Common myeloid progenitor, CD34-positive (primary cell): Measurements from ENCODE around the gene CAB39.

ENCODE experiments used
- CTCF ChIA-PET: fragments of 350-600 bp; sonication (Branson Sonifier 250); formaldehyde crosslinking; loops from one replicate; lab custom pipeline; 2021; ENCODE audit warnings: antibody characterized with exemption; lab: Charles Lee
- POLR2A ChIA-PET: fragments of 350-600 bp; sonication (Branson Sonifier 250); formaldehyde crosslinking; loops from one replicate; lab custom pipeline; 2021; ENCODE audit warnings: antibody characterized with exemption; lab: Charles Lee
- DNase-seq, 3 donors: peaks; one replicate each; pipeline versions ENCODE4 v3.0.0 to v3.0.0-alpha.2; 2013
- H3K27ac ChIP-seq, 2 experiments: 1 replicate in 1 of 2; 2 replicates in 1 of 2; pipeline ENCODE4 v1.7.0; 2013; ENCODE audit warnings: inconsistent platforms in 2 of 2, low read length in 2 of 2, mild to moderate bottlenecking in 2 of 2, low read depth in 1 of 2, moderate library complexity in 1 of 2; ENCODE audit not compliant: severe bottlenecking in 2 of 2, insufficient read depth in 1 of 2, poor library complexity in 1 of 2
- H3K27me3 ChIP-seq, 5 experiments: replicated peaks in 2 of 5; 1 replicate in 3 of 5; 2 replicates in 2 of 5; pipeline versions ENCODE4 v1.6.1 to v1.7.0; 2013; ENCODE audit warnings: low read length in 4 of 5, mild to moderate bottlenecking in 2 of 5, moderate library complexity in 2 of 5, inconsistent platforms in 1 of 5; ENCODE audit not compliant: insufficient read depth in 5 of 5, control insufficient read depth in 4 of 5
- H3K36me3 ChIP-seq, 4 experiments: 1 replicate in 2 of 4; 2 replicates in 2 of 4; pipeline versions ENCODE4 v1.6.1 to v1.7.0; 2013; ENCODE audit warnings: low read length in 3 of 4, control low read depth in 1 of 4, mild to moderate bottlenecking in 1 of 4; ENCODE audit not compliant: control insufficient read depth in 4 of 4, insufficient read depth in 4 of 4
- H3K4me1 ChIP-seq, 4 experiments: 1 replicate in 3 of 4; 2 replicates in 1 of 4; pipeline versions ENCODE4 v1.6.1 to v1.7.1; 2013; ENCODE audit warnings: low read length in 3 of 4, mild to moderate bottlenecking in 3 of 4, control low read depth in 1 of 4, inconsistent platforms in 1 of 4, moderate library complexity in 1 of 4; ENCODE audit not compliant: control insufficient read depth in 4 of 4, insufficient read depth in 4 of 4; ENCODE audit errors: control extremely low read depth in 1 of 4
- H3K4me3 ChIP-seq, 7 experiments: 1 replicate in 4 of 7; 2 replicates in 3 of 7; pipeline versions ENCODE4 v1.5.1 to v1.7.0; 2013; ENCODE audit warnings: mild to moderate bottlenecking in 7 of 7, low read length in 6 of 7, moderate library complexity in 6 of 7, inconsistent platforms in 2 of 7, low read depth in 2 of 7, control low read depth in 1 of 7; ENCODE audit not compliant: insufficient read depth in 4 of 7, control insufficient read depth in 1 of 7; ENCODE audit errors: extremely low read depth in 1 of 7
- H3K9me3 ChIP-seq, 5 experiments: 1 replicate in 4 of 5; 2 replicates in 1 of 5; pipeline versions ENCODE4 v1.6.1 to v1.7.1; 2013; ENCODE audit warnings: low read length in 4 of 5, mild to moderate bottlenecking in 2 of 5, inconsistent platforms in 1 of 5, low read depth in 1 of 5, moderate library complexity in 1 of 5; ENCODE audit not compliant: control insufficient read depth in 4 of 5, insufficient read depth in 2 of 5; ENCODE audit errors: control extremely low read depth in 1 of 5
- WGBS: methylation state at CpG from one replicate; pipeline ENCODE4 v1.1.5; 2013; ENCODE audit not compliant: insufficient coverage; 5-methylcytosine and 5-hydroxymethylcytosine counted together

CAB39 gene

GRCh38 chr2:230762317-230762896 is 49.8 kb downstream of the CAB39 start:
- peaks cover 5 to 25% (median 13%) of the 10 kb centered on the region in 4 experiments for H3K4me1 ChIP-seq
- peaks cover 7 to 36% (median 30%) of the 10 kb centered on the region in 4 experiments for H3K36me3 ChIP-seq
- DNase-seq = peak; percentile 39 to 49 (median 44)
- 100% methylated on average over 2 of the region's 4 CpGs for WGBS
- H3K4me3 ChIP-seq = no peak overlapping the region
- ChIA-PET CTCF (interaction anchor here (0.6 to 2.0 kb wide), 6 partner anchors 14 to 79 kb away, joined by 3 to 12 read pairs (median 4); no protein-coding TSS in a partner anchor), POLR2A (no interaction called here)
- H3K27me3 ChIP-seq = no peaks in the 10 kb centered on the region
- no peak overlapping the region for H3K27ac ChIP-seq
- H3K9me3 ChIP-seq = no peaks in the 10 kb centered on the region

GRCh38 chr2:230764346-230764745 is 51.7 kb downstream of the CAB39 start:
- ChIA-PET POLR2A (no interaction called here), CTCF (interaction anchor here (1.2 kb wide), 1 partner anchor 12 kb away, joined by 3 read pairs; no protein-coding TSS in a partner anchor)
- Histone ChIP-seq H3K4me3 (no peak overlapping the region), H3K4me1 (peaks cover 0 to 6% (median 1%) of the 10 kb centered on the region in 4 experiments), H3K27ac (no peak overlapping the region), H3K36me3 (peaks cover 10 to 50% (median 35%) of the 10 kb centered on the region in 4 experiments), H3K9me3 (no peaks in the 10 kb centered on the region), H3K27me3 (no peaks in the 10 kb centered on the region)
- DNase-seq = no peak
- 100% methylated on average over 1 of the region's 1 CpG for WGBS

- Histone ChIP-seq H3K27ac (no peak overlapping the region), H3K36me3 (peaks cover 10 to 43% (median 31%) of the 10 kb centered on the region in 4 experiments), H3K4me3 (no peak overlapping the region), H3K27me3 (no peaks in the 10 kb centered on the region), H3K4me1 (no peaks in the 10 kb centered on the region), H3K9me3 (no peaks in the 10 kb centered on the region)
- 94% methylated on average over 2 of the region's 4 CpGs for WGBS
- ChIA-PET CTCF (interaction anchor here (0.6 kb wide), 1 partner anchor 16 kb away, joined by 3 read pairs; no protein-coding TSS in a partner anchor), POLR2A (interaction anchor here (0.6 kb wide), 1 partner anchor 13 kb away, joined by 3 read pairs; no protein-coding TSS in a partner anchor)
- no peak for DNase-seq
Observed at GRCh38 chr2:230765611-230766300, 53.1 kb downstream of the CAB39 start.

GRCh38 chr2:230767862-230768388 is 55.3 kb downstream of the CAB39 start:
- Histone ChIP-seq H3K4me3 (no peak overlapping the region), H3K36me3 (peaks cover 6 to 40% (median 28%) of the 10 kb centered on the region in 4 experiments), H3K27ac (no peak overlapping the region), H3K4me1 (no peaks in the 10 kb centered on the region), H3K27me3 (no peaks in the 10 kb centered on the region), H3K9me3 (peaks cover 0 to 5% (median 0%) of the 10 kb centered on the region in 5 experiments)
- WGBS = no CpG with 5 or more reads among the region's 2 CpGs
- no peak for DNase-seq
- ChIA-PET POLR2A (no interaction called here), CTCF (no interaction called here)

- ChIA-PET POLR2A (no interaction called here), CTCF (interaction anchor here (1.6 kb wide), 1 partner anchor 9 kb away, joined by 4 read pairs; no protein-coding TSS in a partner anchor)
- H3K4me1 ChIP-seq = no peaks in the 10 kb centered on the region
- H3K27ac ChIP-seq = no peak overlapping the region
- peaks cover 13 to 37% (median 23%) of the 10 kb centered on the region in 4 experiments for H3K36me3 ChIP-seq
- WGBS = no CpG with 5 or more reads among the region's 3 CpGs
- H3K27me3 ChIP-seq = no peaks in the 10 kb centered on the region
- no peak for DNase-seq
- peaks cover 0 to 5% (median 0%) of the 10 kb centered on the region in 5 experiments for H3K9me3 ChIP-seq
- no peak overlapping the region for H3K4me3 ChIP-seq
Observed at GRCh38 chr2:230770804-230771203, 58.2 kb downstream of the CAB39 start.

GRCh38 chr2:230772156-230772555 is 59.5 kb downstream of the CAB39 start:
- no peak for DNase-seq
- Histone ChIP-seq H3K36me3 (peaks cover 9 to 26% (median 21%) of the 10 kb centered on the region in 4 experiments), H3K4me3 (no peak overlapping the region), H3K27ac (no peak overlapping the region), H3K9me3 (peaks cover 0 to 5% (median 0%) of the 10 kb centered on the region in 5 experiments), H3K4me1 (no peaks in the 10 kb centered on the region), H3K27me3 (no peaks in the 10 kb centered on the region)
- ChIA-PET CTCF (no interaction called here), POLR2A (no interaction called here)
- no CpG with 5 or more reads among the region's 2 CpGs for WGBS
